ES-I3 (cell line): ENCODE data around the gene DLX3.

Source experiments
- H3K36me3 ChIP-seq: 2 replicates; pipeline ENCODE4 v1.6.1; 2013; ENCODE audit warnings: mild to moderate bottlenecking, low read length, control low read depth, moderate library complexity; ENCODE audit not compliant: insufficient read depth
- H3K4me1 ChIP-seq: 2 replicates; pipeline ENCODE4 v1.6.1; 2013; ENCODE audit warnings: mild to moderate bottlenecking, control low read depth, low read length; ENCODE audit not compliant: insufficient read depth
- H3K9ac ChIP-seq: 2 replicates; pipeline ENCODE4 v1.6.1; 2013; ENCODE audit warnings: low read depth, mild to moderate bottlenecking, low read length, moderate library complexity
- H3K9me3 ChIP-seq: 2 replicates; pipeline ENCODE4 v1.6.1; 2013; ENCODE audit warnings: mild to moderate bottlenecking, low read length, moderate library complexity; ENCODE audit not compliant: control insufficient read depth, insufficient read depth

The DLX3 gene

DNA sequence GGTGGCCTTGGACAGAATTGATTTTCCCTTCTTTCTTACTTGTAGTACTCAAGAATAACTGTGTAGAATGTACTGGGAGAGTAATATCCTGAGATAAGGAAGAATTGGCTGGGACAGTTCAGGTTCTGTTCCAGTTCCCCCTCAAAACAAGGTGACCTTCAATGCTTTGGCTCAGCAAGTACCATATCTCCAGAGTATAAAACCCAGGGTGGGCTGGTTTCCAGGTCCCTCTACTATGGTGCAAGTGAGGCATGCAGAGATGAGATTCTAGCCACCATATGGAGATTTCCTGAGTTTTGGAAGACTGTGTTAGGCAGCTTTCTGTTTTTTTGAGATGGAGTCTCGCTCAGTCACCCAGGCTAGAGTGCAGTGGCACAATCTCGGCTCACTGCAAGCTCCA lies 18.1 kb upstream of the DLX3 start:
- Histone ChIP-seq H3K36me3 (no peaks in the 10 kb centered on the region), H3K9ac (no peak overlapping the region), H3K9me3 (peaks cover 21% of the 10 kb centered on the region), H3K4me1 (no peaks in the 10 kb centered on the region)

DNA sequence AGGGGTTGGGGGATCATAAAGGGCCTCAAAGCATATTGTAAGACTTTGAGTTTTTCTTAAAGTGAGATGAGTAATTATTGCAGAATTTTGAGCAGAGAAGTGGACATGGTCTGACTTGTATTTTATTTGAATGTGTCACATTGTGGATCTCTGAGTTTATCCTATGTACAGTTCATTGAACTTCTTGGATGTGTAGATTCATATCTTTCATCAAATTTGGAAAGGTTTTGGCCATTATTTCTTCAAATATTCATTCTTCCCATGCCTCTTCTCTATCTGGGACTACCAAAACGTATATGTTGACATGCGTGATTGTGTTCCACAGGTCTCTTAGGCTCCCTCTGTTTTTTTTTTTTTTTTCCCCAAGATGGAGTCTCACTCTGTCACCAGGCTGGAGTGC lies 14.3 kb upstream of the DLX3 start:
- no peaks in the 10 kb centered on the region for H3K36me3 ChIP-seq
- H3K4me1 ChIP-seq: no peaks in the 10 kb centered on the region
- H3K9ac ChIP-seq: no peak overlapping the region
- H3K9me3 ChIP-seq: peaks cover 11% of the 10 kb centered on the region

DNA sequence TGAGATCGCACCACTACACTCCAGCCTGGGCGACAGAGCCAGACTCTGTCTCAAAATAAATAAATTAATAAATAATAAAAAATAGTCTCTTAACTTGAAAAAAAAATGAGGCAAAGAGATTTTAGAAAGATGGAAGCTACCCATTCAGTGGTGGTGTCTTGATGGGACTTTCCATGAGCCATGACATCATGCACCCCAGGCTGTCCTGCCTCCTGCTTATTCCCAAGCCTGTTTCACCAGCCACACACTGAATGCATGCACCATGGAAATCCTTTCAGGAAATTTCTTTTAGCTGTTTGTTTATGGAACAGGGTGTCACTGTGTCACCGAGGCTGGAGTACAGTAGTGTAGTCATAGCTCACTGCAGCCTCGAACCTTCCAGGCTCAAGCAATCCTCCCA lies 8.9 kb upstream of the DLX3 start:
- Histone ChIP-seq H3K36me3 (no peaks in the 10 kb centered on the region), H3K9ac (no peak overlapping the region), H3K9me3 (peaks cover 1% of the 10 kb centered on the region; the same call in 1 of the 2 replicates)

DNA sequence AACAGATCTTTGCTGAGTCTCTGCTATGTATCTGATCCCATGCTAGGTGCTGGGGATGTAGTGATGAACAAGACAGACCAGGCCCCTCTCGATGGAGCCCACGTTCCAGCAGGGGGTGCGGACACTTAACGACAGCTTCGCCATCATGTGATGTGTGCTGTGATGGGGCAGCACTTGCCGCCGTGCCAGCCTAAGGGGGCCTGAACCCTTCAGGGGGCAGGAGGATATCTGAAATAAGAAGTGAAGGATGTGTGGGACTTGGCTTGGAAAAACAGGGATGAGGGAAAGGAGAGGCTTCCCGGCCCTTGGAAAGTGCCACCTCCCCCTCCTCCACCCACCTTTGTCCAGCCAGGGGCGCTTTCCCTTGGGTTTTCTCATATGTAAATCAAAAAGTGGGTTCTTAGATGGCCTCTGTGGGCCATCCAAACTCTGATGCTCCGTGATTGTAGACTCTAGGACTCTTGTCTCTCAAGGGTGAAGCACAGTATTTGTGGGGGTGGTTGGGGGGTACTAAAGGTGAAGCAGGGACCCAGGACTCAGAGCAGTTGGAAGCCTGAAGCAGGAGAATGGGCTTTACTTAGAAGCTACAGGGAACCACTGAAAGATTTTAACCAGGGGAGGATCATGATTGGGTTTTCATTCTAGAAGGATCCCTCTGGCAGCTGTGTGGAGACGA lies 4.0 kb upstream of the DLX3 start:
- H3K9me3 ChIP-seq: no peaks in the 10 kb centered on the region
- no peaks in the 10 kb centered on the region; the same call in 1 of the 2 replicates for H3K4me1 ChIP-seq
- no peaks in the 10 kb centered on the region for H3K36me3 ChIP-seq
- no peak overlapping the region; the same call in 1 of the 2 replicates for H3K9ac ChIP-seq

More for the DNA sequence above, 8.9 kb upstream of the DLX3 start:
- no peaks in the 10 kb centered on the region for H3K4me1 ChIP-seq

DNA sequence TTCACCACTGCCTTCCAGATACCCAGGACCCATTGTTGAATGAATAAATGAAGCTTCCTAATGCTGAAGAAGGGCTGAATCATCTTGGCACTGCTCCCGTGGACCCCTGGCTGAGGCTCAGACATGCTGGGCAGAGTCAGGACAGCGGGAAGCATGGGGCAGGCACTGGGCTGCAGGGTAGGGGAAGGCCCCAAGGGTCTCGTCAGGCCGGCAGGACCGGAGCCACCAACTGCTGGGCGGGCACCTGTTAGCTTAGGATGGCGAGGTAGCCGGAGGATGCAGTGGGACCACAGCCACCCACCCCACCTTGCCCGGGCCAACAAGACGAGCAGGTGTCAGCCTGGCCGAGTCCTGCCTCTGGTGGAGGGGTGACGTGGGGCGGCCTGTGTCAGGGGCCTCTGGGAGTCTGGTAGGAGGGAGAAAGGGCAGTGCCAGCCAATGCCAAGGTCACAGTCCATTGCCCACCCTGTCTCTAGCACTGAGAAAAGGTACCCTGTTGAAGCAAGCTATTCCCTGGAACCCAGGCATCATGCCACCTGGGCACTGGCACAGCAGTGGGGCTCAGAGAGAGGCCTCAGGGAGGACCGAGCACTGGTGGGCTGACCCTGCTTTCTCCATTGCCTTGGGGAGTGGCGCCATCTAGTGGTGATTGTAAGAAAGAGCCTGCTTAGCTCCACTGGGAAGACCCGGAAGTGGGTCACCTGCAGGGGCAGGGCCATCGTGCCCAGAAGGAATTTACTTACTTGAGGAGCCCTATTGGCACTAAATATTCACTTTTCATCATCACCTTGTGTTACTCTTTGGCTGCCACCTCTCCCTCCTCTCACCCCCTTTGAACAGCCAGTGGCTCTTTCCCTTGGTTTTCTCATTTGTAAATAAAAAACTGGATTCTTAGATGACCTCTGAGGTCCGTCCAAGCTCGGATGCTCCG lies 3.0 kb upstream of the DLX3 start:
- Histone ChIP-seq H3K36me3 (no peaks in the 10 kb centered on the region), H3K9me3 (no peaks in the 10 kb centered on the region), H3K4me1 (no peaks in the 10 kb centered on the region; the same call in 1 of the 2 replicates), H3K9ac (no peak overlapping the region; the same call in 1 of the 2 replicates)

DNA sequence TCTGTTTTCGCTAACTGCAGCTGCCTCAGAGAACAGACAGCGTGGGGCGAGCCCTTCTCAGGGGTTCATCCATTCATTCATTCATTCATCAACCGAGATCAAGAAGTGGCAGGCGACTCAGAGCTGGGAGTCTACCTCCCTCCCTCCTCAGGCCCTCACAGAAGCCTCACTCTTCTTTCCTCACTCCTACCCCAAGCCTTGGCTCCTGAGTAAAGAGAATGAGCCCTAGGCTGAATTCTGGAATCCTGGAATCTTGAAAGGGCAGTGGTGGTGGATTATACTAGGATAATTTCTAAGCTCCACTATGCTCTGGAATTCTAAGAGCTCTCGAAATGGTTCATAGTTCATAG lies 2.3 kb upstream of the DLX3 start:
- H3K4me1 ChIP-seq: peaks cover 4% of the 10 kb centered on the region
- peak overlapping the region; percentile 29; the same call in 1 of the 2 replicates for H3K9ac ChIP-seq
- no peaks in the 10 kb centered on the region for H3K36me3 ChIP-seq
- H3K9me3 ChIP-seq: no peaks in the 10 kb centered on the region

DNA sequence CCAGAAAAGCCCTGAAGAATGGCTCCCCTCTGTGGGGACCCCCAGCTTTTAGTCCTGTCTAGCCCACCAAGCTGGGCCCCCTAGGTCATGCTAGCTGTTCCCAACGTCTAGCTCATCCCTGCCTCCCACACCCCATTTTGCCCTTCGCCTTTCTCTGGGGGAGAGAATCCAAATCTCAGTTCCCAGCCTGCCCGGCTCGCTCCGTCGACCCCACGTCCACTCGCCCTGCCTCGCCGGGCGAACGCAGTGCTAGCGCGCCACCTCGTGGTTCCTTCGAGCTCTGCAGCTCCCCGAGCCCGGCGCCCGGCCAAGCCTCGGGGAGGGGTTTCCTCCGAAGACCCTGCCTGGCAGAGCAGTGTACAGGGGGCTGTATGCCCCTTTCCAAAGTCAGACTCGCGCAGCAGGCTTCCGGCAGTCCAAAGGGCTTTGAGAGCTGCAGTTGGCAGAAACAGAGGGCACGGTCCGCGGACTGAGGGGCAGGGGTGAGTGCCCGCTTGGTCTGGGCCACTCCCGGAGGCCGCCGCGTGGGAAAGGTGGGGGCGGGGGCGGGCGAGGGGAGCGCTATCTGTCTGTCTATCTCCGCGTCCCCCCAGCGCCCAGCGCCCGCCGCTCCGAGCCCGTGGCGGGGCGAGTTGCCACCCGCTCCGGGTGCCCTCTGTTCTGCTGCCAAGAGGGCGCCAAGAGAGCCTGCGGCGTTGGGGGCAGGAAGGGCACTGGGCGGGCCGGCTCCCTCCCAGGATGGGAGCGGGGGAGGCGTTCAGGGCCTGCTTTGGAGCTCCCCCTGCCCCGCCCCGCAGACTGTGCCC lies 1.7 kb upstream of the DLX3 start:
- Histone ChIP-seq H3K9me3 (no peaks in the 10 kb centered on the region), H3K36me3 (no peaks in the 10 kb centered on the region), H3K9ac (peak overlapping the region; percentile 29; the same call in 1 of the 2 replicates), H3K4me1 (peaks cover 4% of the 10 kb centered on the region)

DNA sequence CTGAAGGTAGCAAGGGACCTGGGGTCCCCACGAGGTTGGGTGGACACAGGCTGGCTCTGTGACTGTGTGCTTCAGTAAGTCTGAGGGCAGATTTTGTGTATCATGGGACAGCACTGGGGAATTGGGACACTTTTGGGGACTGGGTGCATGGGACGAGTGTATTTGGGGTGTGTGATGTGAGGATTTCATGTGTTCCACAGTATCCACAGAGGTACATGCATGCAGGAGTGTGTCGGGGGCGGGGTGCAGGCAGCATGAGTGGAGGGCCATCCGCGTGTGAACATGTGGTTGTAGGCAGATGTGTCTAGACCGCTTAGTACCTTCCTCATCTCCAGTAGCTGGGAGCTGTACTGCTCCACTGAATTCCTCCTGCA lies 1.1 kb upstream of the DLX3 start:
- Histone ChIP-seq H3K9me3 (no peaks in the 10 kb centered on the region), H3K4me1 (peaks cover 4% of the 10 kb centered on the region), H3K9ac (no peak overlapping the region), H3K36me3 (no peaks in the 10 kb centered on the region)

DNA sequence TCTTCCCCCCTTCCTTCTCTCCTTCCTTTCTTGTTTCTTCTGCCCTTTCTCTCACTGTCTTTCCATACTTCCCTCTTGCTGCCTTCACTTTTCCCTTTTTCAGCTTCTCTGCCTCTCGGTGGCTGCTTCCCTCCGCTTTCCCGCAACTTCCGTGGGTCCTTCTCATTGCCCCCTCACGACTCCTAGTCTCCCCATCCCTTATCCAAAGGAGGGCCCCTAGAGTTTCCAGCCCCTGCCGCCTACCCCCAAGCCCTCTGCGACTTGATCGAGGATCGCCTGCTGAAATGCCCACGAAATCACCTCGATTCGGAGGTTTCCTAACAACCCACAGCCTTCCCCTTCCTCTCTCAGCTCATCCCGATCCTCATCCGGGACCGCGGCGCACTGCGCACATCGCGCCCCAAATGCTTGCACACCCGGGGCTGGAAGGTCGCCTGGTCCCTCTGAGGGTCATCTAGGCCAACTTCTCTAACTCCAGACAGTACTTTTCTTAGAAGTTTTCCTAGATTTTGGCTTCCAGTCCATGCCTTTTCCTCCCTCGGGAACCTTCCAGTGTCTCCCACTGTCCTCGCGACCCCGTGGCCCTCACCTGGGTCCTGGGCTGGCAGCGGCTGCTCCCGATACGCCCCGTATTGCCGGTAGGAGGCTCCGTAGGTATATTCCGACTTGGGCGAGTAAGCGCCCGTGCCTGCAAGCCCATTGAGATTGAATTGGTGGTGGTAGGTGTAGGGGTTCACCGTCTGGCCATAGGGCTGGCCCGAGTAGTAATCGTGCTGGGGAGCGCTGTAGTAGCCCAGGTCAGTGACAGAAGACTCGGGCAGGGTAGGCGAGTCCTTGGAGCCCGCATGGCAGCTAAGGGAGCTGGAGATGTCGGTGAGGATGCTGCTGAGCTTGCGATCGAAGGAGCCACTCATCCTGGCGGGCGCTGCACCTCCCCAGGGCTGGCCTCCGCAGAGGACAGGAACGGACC lies 654 bp downstream of the DLX3 start:
- H3K9me3 ChIP-seq: no peaks in the 10 kb centered on the region
- no peaks in the 10 kb centered on the region for H3K36me3 ChIP-seq
- H3K4me1 ChIP-seq: peaks cover 4% of the 10 kb centered on the region
- H3K9ac ChIP-seq: peak overlapping the region; percentile 53; the same call in 1 of the 2 replicates

DNA sequence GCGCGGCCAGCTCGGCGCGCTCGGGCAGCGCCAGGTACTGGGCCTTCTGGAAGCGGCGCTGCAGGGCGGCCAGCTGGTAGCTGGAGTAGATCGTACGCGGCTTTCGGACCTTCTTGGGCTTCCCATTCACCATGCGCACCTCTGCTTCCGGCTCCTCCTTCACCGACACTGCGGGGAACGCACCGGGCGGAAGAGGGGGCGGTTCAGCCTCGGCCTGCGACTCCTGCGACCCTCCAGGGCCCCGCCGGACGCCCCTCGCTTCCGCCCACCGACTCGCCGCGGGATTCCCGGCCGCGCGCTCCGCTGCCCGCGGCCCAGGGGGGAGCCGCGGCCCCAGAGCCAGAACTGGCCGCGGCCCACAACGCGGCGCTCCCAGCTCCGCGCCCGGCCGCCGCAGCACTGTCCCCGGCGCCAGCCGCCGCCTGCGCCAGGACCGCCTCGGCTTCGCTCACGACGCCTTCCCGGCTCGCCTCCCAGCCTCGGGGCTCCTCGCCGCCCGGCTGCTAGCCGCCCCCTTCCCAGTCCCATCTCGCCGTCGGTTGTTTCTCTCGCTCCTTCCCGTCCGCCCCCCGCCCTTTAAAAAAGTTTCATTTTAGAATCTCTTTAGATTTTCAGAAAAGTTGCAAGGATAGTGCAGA lies 1.5 kb downstream of the DLX3 start:
- Histone ChIP-seq H3K36me3 (no peaks in the 10 kb centered on the region), H3K9ac (peak overlapping the region; percentile 53), H3K9me3 (no peaks in the 10 kb centered on the region), H3K4me1 (peaks cover 4% of the 10 kb centered on the region)

DNA sequence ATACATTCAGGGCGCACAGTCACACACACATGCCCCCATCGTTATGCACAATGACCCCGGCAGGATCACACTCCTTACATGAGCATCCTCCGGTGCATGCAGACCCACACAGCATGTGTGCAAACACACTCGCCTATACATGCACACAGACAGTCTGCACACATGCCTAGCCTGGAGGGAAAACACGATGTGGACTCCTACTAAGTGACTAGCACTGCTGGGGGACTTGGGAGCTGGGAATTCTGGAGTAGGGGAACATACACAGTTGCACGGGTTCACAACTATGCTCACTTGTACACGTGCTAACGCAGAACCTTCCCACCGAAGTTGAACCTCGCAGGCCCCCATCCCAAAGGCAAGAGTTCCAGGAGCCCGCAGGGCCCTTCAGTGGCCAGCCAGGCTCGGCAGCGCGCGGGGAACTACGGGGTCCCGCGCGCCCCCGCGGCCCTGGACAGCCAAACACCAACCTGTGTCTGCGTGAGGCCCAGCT lies 2.0 kb downstream of the DLX3 start:
- H3K9me3 ChIP-seq: no peaks in the 10 kb centered on the region
- no peaks in the 10 kb centered on the region for H3K36me3 ChIP-seq
- H3K9ac ChIP-seq: peak overlapping the region; percentile 53
- peaks cover 8% of the 10 kb centered on the region for H3K4me1 ChIP-seq

DNA sequence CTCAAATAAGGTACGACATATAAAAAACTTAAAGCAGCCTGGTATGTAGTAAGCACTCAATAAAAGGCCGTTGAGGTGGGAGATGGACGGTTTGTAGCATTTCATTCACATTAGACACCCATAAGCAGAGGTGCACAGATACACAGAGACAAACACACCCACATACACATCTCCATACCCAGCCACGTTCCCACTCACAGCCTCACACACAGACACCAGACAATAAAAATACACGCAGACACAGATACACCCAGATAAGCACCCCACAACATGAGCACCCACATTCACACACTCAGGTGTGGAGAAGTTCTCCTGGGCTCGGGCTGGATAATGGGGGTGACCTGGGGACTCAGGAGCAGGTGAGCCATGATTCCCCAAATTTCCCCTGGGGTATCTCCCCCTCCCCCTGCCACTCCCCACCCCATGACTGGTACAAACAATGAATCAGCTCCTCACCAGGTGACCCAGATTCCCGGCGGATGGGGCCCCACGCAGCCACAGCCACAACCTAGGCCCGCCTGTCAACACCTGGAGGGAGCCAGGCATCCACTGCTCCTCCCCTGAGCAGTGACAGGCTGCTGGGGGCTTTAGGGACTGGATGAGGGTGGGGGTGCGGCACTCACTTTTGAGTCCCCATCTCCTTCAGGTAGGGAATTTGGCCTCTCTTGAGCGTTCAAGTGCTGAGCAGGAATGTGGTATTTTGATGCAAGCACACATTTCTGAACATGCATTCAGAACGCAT lies 2.7 kb downstream of the DLX3 start:
- no peaks in the 10 kb centered on the region for H3K9me3 ChIP-seq
- peaks cover 8% of the 10 kb centered on the region for H3K4me1 ChIP-seq
- no peak overlapping the region for H3K9ac ChIP-seq
- H3K36me3 ChIP-seq: no peaks in the 10 kb centered on the region
